ENCODE results near the gene GSDME. TPM values are rescaled to one million over a fixed set of nuclear protein-coding genes. Genes with fewer than 3 reads are reported as not detected.
"Not testable (repeated sequence)": the region's sequence is repeated elsewhere in the genome, so short reads cannot be mapped to it uniquely, and the experiment has no call there.

The GSDME gene
- total RNA-seq, 4 donors from 2014 or later = 0.87 to 16.3 (median 10.4) TPM

DNA sequence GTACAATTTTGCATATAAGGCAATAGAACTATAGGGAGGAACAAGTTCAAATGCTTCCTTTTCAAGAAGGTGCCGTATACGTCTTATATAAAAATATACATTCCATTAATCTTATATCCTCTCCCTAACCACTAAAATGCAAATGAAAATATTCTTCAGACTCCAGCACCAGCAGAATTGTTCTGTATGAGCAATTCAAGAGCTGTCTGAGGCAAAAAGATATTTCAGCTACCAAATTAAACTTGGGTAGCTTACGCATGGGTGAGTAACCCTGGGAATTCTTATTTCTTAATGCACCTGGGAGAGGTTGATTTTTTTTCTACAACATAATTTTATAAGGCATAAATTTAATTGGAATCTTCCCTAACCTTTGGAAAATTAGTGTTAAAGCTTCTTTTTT, 42.2 kb upstream of the GSDME start:
- no peak for TF ChIP-seq POLR2A (IDR thresholded peaks at IDR 0.05)
- TF ChIP-seq, protein P1, sequence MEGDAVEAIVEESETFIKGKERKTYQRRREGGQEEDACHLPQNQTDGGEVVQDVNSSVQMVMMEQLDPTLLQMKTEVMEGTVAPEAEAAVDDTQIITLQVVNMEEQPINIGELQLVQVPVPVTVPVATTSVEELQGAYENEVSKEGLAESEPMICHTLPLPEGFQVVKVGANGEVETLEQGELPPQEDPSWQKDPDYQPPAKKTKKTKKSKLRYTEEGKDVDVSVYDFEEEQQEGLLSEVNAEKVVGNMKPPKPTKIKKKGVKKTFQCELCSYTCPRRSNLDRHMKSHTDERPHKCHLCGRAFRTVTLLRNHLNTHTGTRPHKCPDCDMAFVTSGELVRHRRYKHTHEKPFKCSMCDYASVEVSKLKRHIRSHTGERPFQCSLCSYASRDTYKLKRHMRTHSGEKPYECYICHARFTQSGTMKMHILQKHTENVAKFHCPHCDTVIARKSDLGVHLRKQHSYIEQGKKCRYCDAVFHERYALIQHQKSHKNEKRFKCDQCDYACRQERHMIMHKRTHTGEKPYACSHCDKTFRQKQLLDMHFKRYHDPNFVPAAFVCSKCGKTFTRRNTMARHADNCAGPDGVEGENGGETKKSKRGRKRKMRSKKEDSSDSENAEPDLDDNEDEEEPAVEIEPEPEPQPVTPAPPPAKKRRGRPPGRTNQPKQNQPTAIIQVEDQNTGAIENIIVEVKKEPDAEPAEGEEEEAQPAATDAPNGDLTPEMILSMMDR (IDR thresholded peaks at IDR 0.05) = no peak
- Histone ChIP-seq H3K36me3 (peaks cover 0 to 50% (median 0%) of the 10 kb centered on the region in 3 donors), H3K27me3 (no peaks in the 10 kb centered on the region), H3K9me3 (no peaks in the 10 kb centered on the region), H3K4me3 (no peak overlapping the region), H3K27ac (no peak overlapping the region), H3K4me1 (no peaks in the 10 kb centered on the region)
- intact Hi-C loops (cut with DNase I) = no loop called here
- WGBS, 2 donors = 85 to 88% methylated on average over 3 of the region's 3 CpGs
- no peak for DNase-seq

DNA sequence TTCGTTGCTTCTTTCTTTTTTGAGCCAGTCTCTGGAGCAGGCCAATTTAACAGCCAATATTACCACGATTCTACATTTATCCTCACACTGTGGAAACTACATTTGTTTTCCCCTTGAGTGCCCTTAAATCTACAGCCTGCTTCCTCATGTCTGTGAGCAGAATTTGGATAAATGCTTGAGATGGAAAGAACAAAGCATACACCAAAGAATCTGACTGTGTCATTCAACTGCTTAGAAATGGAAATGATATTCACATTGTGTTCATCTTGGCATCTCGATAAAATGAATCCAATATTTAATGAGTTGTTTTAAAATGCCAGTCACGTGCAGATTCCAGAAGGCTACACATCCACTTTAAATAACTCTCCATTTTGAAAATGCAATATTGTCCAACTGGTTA, 41.0 kb upstream of the GSDME start:
- no peaks in the 10 kb centered on the region for H3K27me3 ChIP-seq
- intact Hi-C loops (cut with DNase I) = no loop called here
- H3K27ac ChIP-seq = no peak overlapping the region
- H3K4me1 ChIP-seq = no peaks in the 10 kb centered on the region
- DNase-seq = no peak
- TF ChIP-seq, protein P1 (IDR thresholded peaks at IDR 0.05) = no peak
- WGBS, 2 donors = 80 to 83% methylated on average over 4 of the region's 4 CpGs
- no peaks in the 10 kb centered on the region for H3K9me3 ChIP-seq
- H3K4me3 ChIP-seq = no peak overlapping the region
- peaks cover 0 to 37% (median 0%) of the 10 kb centered on the region in 3 donors for H3K36me3 ChIP-seq

DNA sequence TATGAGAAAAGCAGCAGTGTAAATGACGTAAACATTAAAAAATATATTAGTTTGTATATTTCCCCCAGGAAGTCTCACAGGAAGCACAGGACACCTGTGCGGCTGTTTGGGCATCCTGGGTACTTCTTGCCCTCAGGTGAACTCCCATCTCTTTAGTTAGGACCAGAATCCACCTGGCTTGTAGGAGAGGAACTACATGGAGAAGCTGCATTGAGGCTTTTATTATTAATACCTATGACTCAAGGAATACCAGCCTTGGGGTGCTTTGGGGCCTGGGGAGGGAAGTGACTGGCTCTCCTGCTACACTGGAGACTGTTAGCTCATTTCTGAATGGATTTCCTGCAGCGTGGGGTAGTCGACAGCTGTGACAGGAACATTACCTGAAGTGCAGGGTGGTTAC, 40.0 kb upstream of the GSDME start:
- intact Hi-C loops (cut with DNase I) = no loop called here
- WGBS, 2 donors = 86 to 97% methylated on average over 4 of the region's 4 CpGs
- Histone ChIP-seq H3K36me3 (peaks cover 0 to 28% (median 0%) of the 10 kb centered on the region in 3 donors), H3K27me3 (no peaks in the 10 kb centered on the region), H3K4me3 (no peak overlapping the region), H3K27ac (no peak overlapping the region), H3K9me3 (no peaks in the 10 kb centered on the region), H3K4me1 (no peaks in the 10 kb centered on the region)
- no peak for TF ChIP-seq POLR2A (IDR thresholded peaks at IDR 0.05)
- TF ChIP-seq, protein P1 (IDR thresholded peaks at IDR 0.05) = no peak
- DNase-seq = no peak

DNA sequence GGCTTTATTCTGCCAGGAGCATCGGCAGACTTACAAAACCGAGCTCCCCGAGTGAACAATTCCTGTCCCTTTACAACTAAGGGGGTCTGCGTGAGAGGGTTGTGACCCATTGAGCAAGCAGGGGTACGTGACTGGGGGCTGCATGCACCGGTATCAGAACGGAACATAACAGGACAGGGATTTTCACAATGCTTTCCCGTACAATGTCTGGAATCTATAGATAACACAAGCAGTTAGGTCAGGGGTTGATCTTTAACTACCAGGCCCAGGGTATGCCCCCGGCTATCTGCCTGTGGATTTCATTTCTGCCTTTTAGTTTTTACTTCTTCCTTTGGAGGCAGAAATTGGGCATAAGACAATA, 38.1 kb upstream of the GSDME start:
- no peak overlapping the region for H3K4me3 ChIP-seq
- no peaks in the 10 kb centered on the region for H3K4me1 ChIP-seq
- no peak for DNase-seq
- TF ChIP-seq POLR2A (IDR thresholded peaks at IDR 0.05) = no peak
- TF ChIP-seq, protein P1 (IDR thresholded peaks at IDR 0.05) = no peak
- WGBS, 2 donors = 90 to 91% methylated on average over 7 to 9 of the region's 9 CpGs
- H3K27me3 ChIP-seq = no peaks in the 10 kb centered on the region
- intact Hi-C loops (cut with DNase I) = no loop called here
- H3K9me3 ChIP-seq = no peaks in the 10 kb centered on the region
- H3K27ac ChIP-seq = no peak overlapping the region
- peaks cover 0 to 9% (median 0%) of the 10 kb centered on the region in 3 donors for H3K36me3 ChIP-seq

DNA sequence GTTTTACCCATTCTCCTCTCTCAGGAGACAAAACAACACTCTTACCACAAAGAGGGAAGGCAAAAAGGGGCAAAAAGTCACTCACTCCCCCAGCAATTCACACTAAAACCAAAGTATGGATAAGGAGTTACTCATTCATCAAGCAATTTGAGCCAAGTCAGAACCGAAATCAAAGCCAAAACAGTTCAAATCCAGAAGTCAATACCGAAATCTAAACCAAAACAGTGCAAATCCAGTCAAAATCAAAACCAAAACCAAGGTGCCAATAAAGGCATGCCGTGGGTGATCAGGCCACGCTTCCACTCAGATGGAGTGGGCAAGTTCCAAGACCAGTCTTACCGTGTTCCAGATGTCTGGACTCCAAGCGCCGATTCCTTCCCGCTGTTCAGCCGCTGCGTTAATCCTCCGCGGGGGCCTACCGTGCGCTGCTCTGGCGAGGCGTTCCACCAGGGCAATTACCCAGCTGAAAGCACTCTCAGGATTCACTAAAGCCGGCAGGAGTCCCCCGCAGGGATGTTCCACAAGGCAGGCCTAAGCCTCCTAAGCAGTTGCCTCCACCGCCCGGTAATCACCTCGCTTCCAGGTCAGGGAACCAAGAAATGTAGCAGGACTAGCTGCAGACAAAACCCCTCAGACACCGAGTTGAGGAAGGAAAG, 37.6 kb upstream of the GSDME start:
- H3K4me1 ChIP-seq; DNase-seq; H3K9me3 ChIP-seq; H3K4me3 ChIP-seq; H3K36me3 ChIP-seq; H3K27me3 ChIP-seq; intact Hi-C loops (cut with DNase I); H3K27ac ChIP-seq: not testable (repeated sequence)
- 73 to 96% methylated on average over 6 to 13 of the region's 22 CpGs for WGBS, 2 donors
